OCI-LY1 (cell line): ENCODE data around the gene ITIH3.

ENCODE experiments used
- H2AFZ ChIP-seq: fragments of 200-600 bp; sonication (generic), shearing (Covaris generic); 2 replicates; pipeline ENCODE4 v1.6.0; 2014; ENCODE audit warnings: antibody characterized with exemption, mild to moderate bottlenecking, low read length
- H3F3A ChIP-seq: fragments of 200-600 bp; sonication (generic), shearing (Covaris generic); 2 replicates; pipeline ENCODE4 v1.6.0; 2014; ENCODE audit warnings: mild to moderate bottlenecking, antibody characterized with exemption, low read length, moderate library complexity; ENCODE audit not compliant: insufficient read depth
- H3K27ac ChIP-seq: fragments of 200-600 bp; sonication (generic); 2 replicates; pipeline ENCODE4 v1.5.1; 2014; ENCODE audit warnings: low read length, mixed run types, mild to moderate bottlenecking, low read depth; ENCODE audit not compliant: poor library complexity, severe bottlenecking
- H3K27me3 ChIP-seq: fragments of 200-600 bp; sonication (generic); 2 replicates; pipeline ENCODE4 v1.6.0; 2014; ENCODE audit warnings: antibody characterized with exemption, mild to moderate bottlenecking, low read length, moderate library complexity; ENCODE audit not compliant: insufficient read depth
- H3K36me3 ChIP-seq: fragments of 200-600 bp; sonication (generic); 2 replicates; pipeline ENCODE4 v1.6.1; 2014; ENCODE audit warnings: mild to moderate bottlenecking, antibody characterized with exemption, low read length, moderate library complexity, mixed read lengths; ENCODE audit not compliant: insufficient read depth
- H3K4me1 ChIP-seq: fragments of 200-600 bp; sonication (generic); 2 replicates; pipeline ENCODE4 v1.5.1; 2014; ENCODE audit warnings: mild to moderate bottlenecking, low read length, moderate library complexity; ENCODE audit not compliant: insufficient read depth, severe bottlenecking
- H3K4me2 ChIP-seq: fragments of 200-600 bp; sonication (generic), shearing (Covaris generic); 2 replicates; pipeline ENCODE4 v1.6.1; 2014; ENCODE audit warnings: low read length
- H3K4me3 ChIP-seq: fragments of 200-600 bp; sonication (generic); 2 replicates; pipeline ENCODE4 v1.5.1; 2014; ENCODE audit warnings: low read length, low read depth, mild to moderate bottlenecking, mixed read lengths; ENCODE audit not compliant: poor library complexity, severe bottlenecking
- H3K79me2 ChIP-seq: fragments of 200-600 bp; shearing (Covaris generic); 2 replicates; pipeline ENCODE4 v1.6.1; 2016; ENCODE audit warnings: mixed run types, low read length, mixed read lengths; ENCODE audit not compliant: insufficient read depth
- H3K9ac ChIP-seq: fragments of 200-600 bp; sonication (generic), shearing (Covaris generic); 2 replicates; pipeline ENCODE4 v1.6.1; 2014; ENCODE audit warnings: mild to moderate bottlenecking, low read length, mixed read lengths
- H3K9me2 ChIP-seq: fragments of 200-600 bp; sonication (generic), shearing (Covaris generic); 2 replicates; pipeline ENCODE4 v1.6.1; 2014; ENCODE audit warnings: low read depth, mild to moderate bottlenecking, low read length, mixed read lengths
- H3K9me3 ChIP-seq: fragments of 200-600 bp; shearing (Covaris generic); 2 replicates; pipeline ENCODE4 v1.6.1; 2014; ENCODE audit warnings: low read length, mixed read lengths
- H4K20me1 ChIP-seq: fragments of 200-600 bp; sonication (generic), shearing (Covaris generic); 2 replicates; pipeline ENCODE4 v1.6.0; 2016; ENCODE audit warnings: mild to moderate bottlenecking, low read length; ENCODE audit not compliant: insufficient read depth
- EZH2 ChIP-seq: fragments of 200-600 bp; sonication (generic), shearing (Covaris generic); IDR thresholded peaks from 2 replicates; pipeline ENCODE4 v1.8.0; 2017; ENCODE audit warnings: borderline replicate concordance, mixed run types, mild to moderate bottlenecking, antibody characterized with exemption, low read length, moderate library complexity, mixed read lengths
- TF ChIP-seq, protein P1 (sequence below): fragments of 200-600 bp; sonication (generic), shearing (Covaris generic); IDR thresholded peaks from 2 replicates; pipeline ENCODE4 v1.5.1; 2017; ENCODE audit warnings: mild to moderate bottlenecking, antibody characterized with exemption, low read length, moderate library complexity, mixed read lengths

ITIH3 gene

DNA sequence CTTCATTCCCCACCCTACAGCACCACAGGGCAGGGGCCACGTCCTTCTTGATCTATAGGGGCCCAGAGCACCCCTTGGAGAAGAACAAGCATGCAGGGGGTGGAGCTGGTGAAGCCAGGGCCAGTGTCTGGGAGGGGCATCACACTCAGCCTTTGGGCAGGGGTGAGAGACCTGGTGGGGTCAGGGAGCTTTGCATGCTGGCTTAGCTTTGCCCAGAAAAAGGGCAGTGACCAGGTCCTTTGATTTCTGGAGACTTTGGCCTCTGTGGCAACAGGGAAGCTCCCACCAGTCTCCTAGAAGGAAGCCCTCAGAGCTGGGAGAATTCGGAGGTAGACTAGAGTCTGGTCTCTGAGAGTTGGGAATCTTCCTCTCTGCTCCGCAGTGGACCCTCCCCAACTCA, 34.9 kb downstream of the ITIH3 start:
- Histone ChIP-seq H2AFZ (no peak overlapping the region), H4K20me1 (no peaks in the 10 kb centered on the region), H3K27me3 (no peaks in the 10 kb centered on the region), H3K9me2 (no peaks in the 10 kb centered on the region), H3K4me3 (no peak overlapping the region), H3K9me3 (no peaks in the 10 kb centered on the region), H3K27ac (no peak overlapping the region), H3K9ac (no peak overlapping the region), H3F3A (no peaks in the 10 kb centered on the region), H3K36me3 (no peaks in the 10 kb centered on the region), H3K4me1 (no peaks in the 10 kb centered on the region), H3K79me2 (no peaks in the 10 kb centered on the region), H3K4me2 (no peak overlapping the region)
- TF ChIP-seq, protein P1, sequence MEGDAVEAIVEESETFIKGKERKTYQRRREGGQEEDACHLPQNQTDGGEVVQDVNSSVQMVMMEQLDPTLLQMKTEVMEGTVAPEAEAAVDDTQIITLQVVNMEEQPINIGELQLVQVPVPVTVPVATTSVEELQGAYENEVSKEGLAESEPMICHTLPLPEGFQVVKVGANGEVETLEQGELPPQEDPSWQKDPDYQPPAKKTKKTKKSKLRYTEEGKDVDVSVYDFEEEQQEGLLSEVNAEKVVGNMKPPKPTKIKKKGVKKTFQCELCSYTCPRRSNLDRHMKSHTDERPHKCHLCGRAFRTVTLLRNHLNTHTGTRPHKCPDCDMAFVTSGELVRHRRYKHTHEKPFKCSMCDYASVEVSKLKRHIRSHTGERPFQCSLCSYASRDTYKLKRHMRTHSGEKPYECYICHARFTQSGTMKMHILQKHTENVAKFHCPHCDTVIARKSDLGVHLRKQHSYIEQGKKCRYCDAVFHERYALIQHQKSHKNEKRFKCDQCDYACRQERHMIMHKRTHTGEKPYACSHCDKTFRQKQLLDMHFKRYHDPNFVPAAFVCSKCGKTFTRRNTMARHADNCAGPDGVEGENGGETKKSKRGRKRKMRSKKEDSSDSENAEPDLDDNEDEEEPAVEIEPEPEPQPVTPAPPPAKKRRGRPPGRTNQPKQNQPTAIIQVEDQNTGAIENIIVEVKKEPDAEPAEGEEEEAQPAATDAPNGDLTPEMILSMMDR: no peak
- no peak for TF ChIP-seq EZH2

- Histone ChIP-seq H3K9me2 (no peaks in the 10 kb centered on the region), H3K9ac (no peak overlapping the region), H3K4me1 (no peaks in the 10 kb centered on the region), H3K9me3 (no peaks in the 10 kb centered on the region), H3K36me3 (no peaks in the 10 kb centered on the region), H4K20me1 (no peaks in the 10 kb centered on the region), H3K27ac (no peak overlapping the region), H3K27me3 (no peaks in the 10 kb centered on the region), H2AFZ (no peak overlapping the region), H3K4me3 (no peak overlapping the region), H3K4me2 (no peak overlapping the region), H3F3A (no peaks in the 10 kb centered on the region), H3K79me2 (no peaks in the 10 kb centered on the region)
- no peak for TF ChIP-seq EZH2
- TF ChIP-seq, protein P1: no peak
These were observed 35.4 kb downstream of the ITIH3 start for GRCh38 chr3:52829906-52830463.

DNA sequence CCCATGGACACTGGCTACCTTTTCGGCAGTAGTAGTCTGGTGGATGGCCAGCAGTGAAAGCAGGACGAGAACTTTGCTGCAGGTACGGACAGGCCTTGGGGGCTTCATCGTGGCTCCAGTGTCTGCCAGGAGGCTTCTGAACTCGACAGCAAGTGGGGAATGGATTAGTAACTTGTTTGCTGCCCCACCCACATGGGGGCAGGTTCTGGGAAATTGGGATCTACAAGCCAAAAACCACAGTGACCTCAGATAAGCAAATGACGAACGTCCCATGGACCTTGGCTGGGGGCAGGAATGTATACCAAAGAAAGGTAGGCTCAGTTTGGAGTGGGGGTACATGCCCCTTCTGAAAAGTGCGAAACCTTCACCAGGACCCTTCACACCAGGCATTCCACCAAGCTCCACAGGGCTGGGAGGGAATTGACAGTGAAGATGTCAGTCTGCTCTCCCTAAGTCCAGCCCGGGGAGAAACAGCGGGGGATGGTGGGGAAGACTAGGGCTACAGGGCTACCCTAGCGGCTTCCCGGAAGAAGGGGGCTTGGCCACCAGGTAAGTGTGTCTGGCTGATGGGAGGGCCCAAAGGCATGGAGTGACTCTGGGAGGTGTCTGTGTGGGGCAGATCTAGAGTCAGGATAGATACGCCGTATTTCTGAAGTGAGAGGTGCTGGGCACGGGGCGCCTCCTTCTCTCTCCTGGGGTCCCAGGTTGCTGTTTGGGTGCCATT, 36.1 kb downstream of the ITIH3 start, which contains the start of gene ITIH4:
Gene ITIH4, minus strand, starts transcription at position 138 of the 724 bp plus-strand sequence. Its CDS starts 30 bp downstream, at position 108.
- Histone ChIP-seq H3K4me2 (no peak within 1 kb of the TSS), H2AFZ (no peak within 1 kb of the TSS), H3K27ac (no peak within 1 kb of the TSS), H3K9ac (no peak within 1 kb of the TSS), H3K9me3 (no peaks in the 10 kb centered on the region), H3K36me3 (no peaks in the 10 kb centered on the region), H3K27me3 (no peaks in the 10 kb centered on the region), H3K79me2 (no peaks in the 10 kb centered on the region), H3F3A (no peaks in the 10 kb centered on the region), H4K20me1 (no peaks in the 10 kb centered on the region), H3K4me3 (no peak within 1 kb of the TSS), H3K4me1 (no peaks in the 10 kb centered on the region), H3K9me2 (no peaks in the 10 kb centered on the region)
- TF ChIP-seq EZH2: no peak
- TF ChIP-seq, protein P1: no peak
